Esophagus muscularis mucosa (tissue), 4 donors: Measurements from ENCODE around the gene NLGN4Y.

Experiments used
- CTCF ChIP-seq, 3 experiments: fragments of 200-600 bp in 2 of 3; fragments of 450-650 bp in 1 of 3; sonication (generic) in 2 of 3; IDR thresholded peaks; one replicate each; pipeline ENCODE4 v1.5.1; 2017 to 2019; ENCODE audit warnings: antibody characterized with exemption in 3 of 3, mild to moderate bottlenecking in 2 of 3, moderate library complexity in 1 of 3
- EP300 ChIP-seq: sonication (generic); formaldehyde crosslinking; IDR thresholded peaks from one replicate; pipeline ENCODE4 v1.6.1; 2017; ENCODE audit warnings: antibody characterized with exemption
- POLR2A ChIP-seq: fragments of 450-650 bp; IDR thresholded peaks from one replicate; pipeline ENCODE4 v1.6.1; 2017; ENCODE audit warnings: antibody characterized with exemption, moderate library complexity, mild to moderate bottlenecking, low read depth
- POLR2AphosphoS5 ChIP-seq, 2 donors: sonication (generic); formaldehyde crosslinking; IDR thresholded peaks; one replicate each; pipeline ENCODE4 v1.6.1; 2017; ENCODE audit warnings: antibody characterized with exemption in 2 of 2

- TF ChIP-seq CTCF (IDR thresholded peaks at IDR 0.05) (no peak), POLR2A (no peak), POLR2AphosphoS5 (IDR thresholded peaks at IDR 0.05) (no peak), EP300 (no peak)
Measured at GRCh38 chrY:14504592-14504991, 19.7 kb upstream of the NLGN4Y start.
